Glutamatergic neuron (in vitro differentiated cells): ENCODE data around the gene PPP1R7. TPM values are rescaled to one million over a fixed set of nuclear protein-coding genes. Genes with fewer than 3 reads are reported as not detected.

Experiments used
- DNase-seq: peaks from one replicate; pipeline ENCODE4 v3.0.0; 2022
- H3K27ac Mint-ChIP-seq: one replicate; pipeline ENCODE4 v1.8.0; 2020; ENCODE audit warnings: mild to moderate bottlenecking, mixed read lengths, inconsistent platforms; ENCODE audit not compliant: unreplicated experiment
- H3K27me3 Mint-ChIP-seq: one replicate; pipeline ENCODE4 v1.8.0; 2020; ENCODE audit warnings: mild to moderate bottlenecking, moderate library complexity, mixed read lengths, inconsistent platforms; ENCODE audit not compliant: unreplicated experiment
- H3K36me3 Mint-ChIP-seq: one replicate; pipeline ENCODE4 v1.8.0; 2020; ENCODE audit warnings: mild to moderate bottlenecking, mixed read lengths, inconsistent platforms; ENCODE audit not compliant: unreplicated experiment
- H3K4me1 Mint-ChIP-seq: one replicate; pipeline ENCODE4 v1.8.0; 2020; ENCODE audit warnings: mild to moderate bottlenecking, low read depth, mixed read lengths, inconsistent platforms; ENCODE audit not compliant: unreplicated experiment
- H3K4me3 Mint-ChIP-seq: one replicate; pipeline ENCODE4 v1.8.0; 2020; ENCODE audit warnings: mild to moderate bottlenecking, mixed read lengths, inconsistent platforms; ENCODE audit not compliant: unreplicated experiment
- H3K9me3 Mint-ChIP-seq: one replicate; pipeline ENCODE4 v1.8.0; 2020; ENCODE audit warnings: mild to moderate bottlenecking, moderate library complexity, mixed read lengths, inconsistent platforms; ENCODE audit not compliant: unreplicated experiment
- CTCF ChIP-seq: fragments of 200-600 bp; sonication (generic); IDR thresholded peaks from one replicate; pipeline ENCODE4 v1.5.0; 2021; ENCODE audit not compliant: partially characterized antibody, unreplicated experiment
- total RNA-seq: library from RNA; stranded (reverse); fragmentation: NEBNext Ultra II Directional; extraction: Animal tissue kit (Norgen Biotek cat#: 25700); gene quantifications from one replicate; pipeline ENCODE4 v1.2.1, GENCODE V29; 2021; ENCODE audit not compliant: unreplicated experiment

The PPP1R7 gene
- total RNA-seq, 1 donor from 2014 or later, result 53.9 TPM

- DNase-seq, result no peak
- H3K4me1 Mint-ChIP-seq, result peaks cover 16% of the 10 kb centered on the region
- H3K4me3 Mint-ChIP-seq, result no peak overlapping the region
- H3K36me3 Mint-ChIP-seq, result no peaks in the 10 kb centered on the region
- H3K27ac Mint-ChIP-seq, result no peak overlapping the region
- no peak for TF ChIP-seq CTCF
- H3K9me3 Mint-ChIP-seq, result peaks cover 2% of the 10 kb centered on the region
- peaks cover 5% of the 10 kb centered on the region for H3K27me3 Mint-ChIP-seq
These were observed 39.4 kb upstream of the PPP1R7 start for GRCh38 chr2:241110607-241111439.

- Mint-ChIP-seq H3K4me1 (peaks cover 11% of the 10 kb centered on the region), H3K9me3 (peaks cover 4% of the 10 kb centered on the region), H3K4me3 (no peak overlapping the region), H3K27me3 (peaks cover 5% of the 10 kb centered on the region), H3K27ac (no peak overlapping the region), H3K36me3 (no peaks in the 10 kb centered on the region)
- DNase-seq, result no peak
- no peak for TF ChIP-seq CTCF
These were observed 38.8 kb upstream of the PPP1R7 start for GRCh38 chr2:241111440-241111805.

GRCh38 chr2:241112046-241112445, 38.2 kb upstream of the PPP1R7 start:
- Mint-ChIP-seq H3K9me3 (peaks cover 5% of the 10 kb centered on the region), H3K4me1 (peaks cover 11% of the 10 kb centered on the region), H3K27me3 (peaks cover 9% of the 10 kb centered on the region), H3K27ac (no peak overlapping the region), H3K36me3 (no peaks in the 10 kb centered on the region), H3K4me3 (no peak overlapping the region)
- DNase-seq, result no peak
- TF ChIP-seq CTCF, result no peak

GRCh38 chr2:241112592-241112991, 37.7 kb upstream of the PPP1R7 start:
- no peak overlapping the region for H3K4me3 Mint-ChIP-seq
- peaks cover 11% of the 10 kb centered on the region for H3K4me1 Mint-ChIP-seq

More at GRCh38 chr2:241112592-241112991, 37.7 kb upstream of the PPP1R7 start:
- Mint-ChIP-seq H3K36me3 (no peaks in the 10 kb centered on the region), H3K27me3 (peaks cover 9% of the 10 kb centered on the region), H3K27ac (no peak overlapping the region), H3K9me3 (peaks cover 5% of the 10 kb centered on the region)
- DNase-seq, result no peak
- no peak for TF ChIP-seq CTCF
